Superior temporal gyrus (tissue), 1 donor: ENCODE measurements around the gene PCK2.

ENCODE experiments used
- DNase-seq: peaks from one replicate; pipeline ENCODE4 v3.0.0-alpha.2; 2016; ENCODE audit errors: extremely low spot score

PCK2 gene

DNA sequence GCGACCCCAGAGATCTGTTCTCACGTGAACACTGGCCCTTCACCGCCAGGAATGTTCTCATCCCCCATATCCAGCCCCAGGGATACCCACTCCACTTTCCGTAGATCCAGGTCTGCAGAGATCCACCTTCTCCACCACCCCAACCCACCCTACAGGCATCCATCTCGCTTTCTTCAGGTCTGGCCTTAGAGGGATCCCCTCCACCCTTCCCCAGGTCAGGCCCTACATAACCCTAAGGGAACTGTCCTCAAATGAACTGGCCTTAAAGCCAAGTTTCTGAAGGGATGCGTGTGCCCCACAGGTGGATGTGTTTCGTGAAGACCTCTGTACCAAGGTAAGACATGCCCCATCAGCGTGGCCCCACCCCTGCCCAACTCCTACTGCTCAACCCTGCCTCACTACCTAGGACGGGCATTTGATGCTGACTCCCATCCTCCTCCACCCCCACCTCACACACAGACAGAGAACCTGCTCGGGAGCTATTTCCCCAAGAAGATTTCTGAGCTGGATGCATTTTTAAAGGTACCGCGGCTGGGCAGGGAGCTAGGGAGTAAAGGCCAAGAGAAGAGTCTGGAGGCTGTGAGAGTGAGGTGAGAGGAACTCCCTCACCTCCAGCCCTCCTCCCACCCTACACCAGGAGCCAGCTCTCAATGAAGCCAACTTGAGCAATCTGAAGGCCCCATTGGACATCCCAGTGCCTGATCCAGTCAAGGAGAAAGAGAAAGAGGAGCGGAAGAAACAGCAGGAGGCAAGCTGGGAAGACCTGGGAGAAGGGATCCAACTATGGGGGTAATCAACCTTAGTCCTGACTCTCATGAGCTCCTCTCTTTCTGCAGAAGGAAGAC is 42.8 kb downstream of the PCK2 start:
- no peak for DNase-seq

DNA sequence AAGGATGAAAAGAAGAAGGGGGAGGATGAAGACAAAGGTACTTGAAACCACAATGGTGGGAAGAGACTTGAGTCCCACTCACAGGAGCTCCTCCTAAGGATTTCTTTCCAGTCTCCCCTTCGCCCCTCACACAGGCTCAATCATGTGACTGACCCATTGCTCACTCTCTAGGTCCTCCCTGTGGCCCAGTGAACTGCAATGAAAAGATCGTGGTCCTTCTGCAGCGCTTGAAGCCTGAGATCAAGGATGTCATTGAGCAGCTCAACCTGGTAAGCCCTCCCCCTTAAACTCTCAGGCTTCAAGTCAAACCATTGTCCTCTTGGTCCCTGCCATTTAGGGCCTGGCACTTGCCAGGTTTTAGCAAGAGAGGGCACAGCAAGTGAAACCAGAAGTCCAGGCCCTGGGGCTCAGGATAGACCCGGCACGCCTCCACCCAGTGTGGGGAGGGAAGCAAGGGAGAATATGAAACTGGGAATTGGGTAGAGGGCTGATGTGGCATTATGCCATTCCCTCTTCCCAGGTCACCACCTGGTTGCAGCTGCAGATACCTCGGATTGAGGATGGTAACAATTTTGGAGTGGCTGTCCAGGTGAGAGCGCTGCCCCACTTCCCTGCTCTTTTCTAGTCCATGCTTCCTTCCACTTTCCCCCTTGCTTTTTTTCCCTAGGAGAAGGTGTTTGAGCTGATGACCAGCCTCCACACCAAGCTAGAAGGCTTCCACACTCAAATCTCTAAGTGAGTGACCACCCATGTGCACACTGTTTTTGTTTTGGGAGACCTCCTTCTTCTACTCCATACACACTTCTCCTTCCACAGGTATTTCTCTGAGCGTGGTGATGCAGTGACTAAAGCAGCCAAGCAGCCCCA is 43.7 kb downstream of the PCK2 start:
- DNase-seq: no peak

DNA sequence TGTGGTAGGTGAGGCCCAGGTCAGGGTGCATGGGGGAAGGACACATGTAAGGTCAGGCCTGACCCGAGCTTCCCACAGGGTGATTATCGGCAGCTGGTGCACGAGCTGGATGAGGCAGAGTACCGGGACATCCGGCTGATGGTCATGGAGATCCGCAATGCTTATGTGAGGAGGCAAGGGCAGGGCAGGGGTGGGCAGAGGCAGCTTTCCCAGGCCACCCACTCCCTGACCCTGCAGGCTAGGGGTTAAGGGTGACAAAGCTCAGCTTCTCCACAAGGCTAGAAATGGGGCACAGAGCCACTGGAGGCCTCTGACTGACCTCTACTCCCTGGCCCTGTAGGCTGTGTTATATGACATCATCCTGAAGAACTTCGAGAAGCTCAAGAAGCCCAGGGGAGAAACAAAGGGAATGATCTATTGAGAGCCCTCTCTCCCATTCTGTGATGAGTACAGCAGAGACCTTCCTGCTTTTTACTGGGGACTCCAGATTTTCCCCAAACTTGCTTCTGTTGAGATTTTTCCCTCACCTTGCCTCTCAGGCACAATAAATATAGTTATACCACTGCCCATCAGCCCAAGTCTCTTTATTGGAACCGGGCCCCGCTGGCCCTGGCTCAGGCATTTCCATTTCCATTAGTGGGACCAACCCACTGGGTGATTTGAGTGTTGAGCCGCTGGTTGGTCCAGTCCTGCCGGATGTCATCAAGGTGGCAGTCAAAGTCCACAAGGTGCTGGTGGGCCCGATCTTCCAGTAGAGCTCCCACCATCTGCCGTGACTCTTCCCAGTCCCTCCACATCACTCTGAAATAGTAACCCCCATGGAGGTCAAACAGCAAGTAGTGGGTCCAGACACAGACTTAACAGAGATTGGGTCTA is 44.5 kb downstream of the PCK2 start:
- no peak for DNase-seq

DNA sequence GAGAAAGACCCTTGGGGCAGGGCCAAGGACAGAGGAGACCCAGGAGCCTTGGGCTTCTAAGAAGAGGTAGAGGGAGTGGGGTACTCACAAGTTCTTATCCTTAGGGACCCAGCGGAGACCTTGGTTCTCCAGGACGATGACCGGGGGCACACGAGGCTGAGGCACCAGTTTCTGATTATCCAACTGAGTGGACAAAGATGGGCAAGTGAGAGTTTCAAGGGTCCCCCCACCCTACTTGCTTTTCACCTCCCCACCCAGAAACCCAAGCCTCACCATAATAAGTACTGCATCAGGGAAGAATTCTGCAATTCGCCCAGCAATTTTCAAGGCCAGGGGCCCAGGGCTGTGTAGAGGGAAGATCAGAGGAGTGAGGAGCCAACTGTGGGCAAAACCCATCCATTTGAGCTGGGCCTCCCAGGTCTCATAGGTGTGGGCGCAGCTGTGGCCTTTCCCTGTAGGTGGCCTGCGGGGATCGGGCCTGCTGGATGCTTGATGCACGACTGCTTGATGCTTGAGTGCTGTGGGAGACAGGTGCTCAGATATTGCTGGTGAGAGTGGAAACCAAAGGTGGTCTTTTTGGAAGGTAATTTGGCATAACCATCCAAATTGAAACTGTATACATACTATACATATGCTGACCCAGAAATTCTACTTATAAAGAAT is 45.3 kb downstream of the PCK2 start:
- no peak for DNase-seq

DNA sequence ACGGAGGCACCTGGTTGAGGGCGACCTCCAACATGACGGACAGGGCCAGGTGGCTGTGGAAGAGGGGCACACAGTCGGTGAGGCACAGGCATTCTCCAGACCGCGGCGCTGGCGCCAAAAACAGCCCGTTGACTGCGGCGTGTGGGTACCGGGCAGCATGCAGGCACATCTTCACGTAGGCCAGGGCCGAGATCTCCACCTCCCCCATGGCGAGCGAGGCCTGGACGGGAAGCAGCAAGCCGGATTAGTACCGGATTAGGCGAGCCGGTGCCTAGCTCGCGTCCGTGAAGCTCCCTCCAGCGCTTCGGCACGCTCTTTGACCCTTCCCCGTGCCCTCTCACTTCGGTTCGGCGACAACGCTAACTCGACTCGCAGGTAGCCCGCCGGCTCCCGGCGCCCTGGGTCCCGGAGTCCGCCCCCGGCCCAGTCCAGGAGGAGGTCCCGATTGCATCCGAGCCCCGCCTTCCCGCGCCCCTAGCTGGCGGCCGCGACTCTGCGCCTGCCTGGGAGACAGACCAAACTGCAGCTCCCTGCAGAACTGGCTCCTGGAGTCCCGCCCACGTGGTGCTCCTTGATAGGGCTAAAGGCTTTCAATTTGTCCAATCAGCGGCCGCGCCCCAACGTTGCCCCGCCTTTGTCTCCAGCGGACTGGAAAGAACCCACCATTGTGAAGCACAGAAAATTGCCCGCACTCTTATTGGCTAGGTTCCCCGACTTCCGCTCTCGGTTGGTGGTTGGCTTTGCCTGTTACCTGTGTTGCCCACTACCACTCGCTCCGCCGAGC is 47.2 kb downstream of the PCK2 start, which contains the start of gene EMC9:
Gene EMC9, minus strand, starts transcription at position 495 of the 784 bp plus-strand sequence. Its CDS starts 287 bp downstream, at position 208.
- DNase-seq: peak; percentile 100

DNA sequence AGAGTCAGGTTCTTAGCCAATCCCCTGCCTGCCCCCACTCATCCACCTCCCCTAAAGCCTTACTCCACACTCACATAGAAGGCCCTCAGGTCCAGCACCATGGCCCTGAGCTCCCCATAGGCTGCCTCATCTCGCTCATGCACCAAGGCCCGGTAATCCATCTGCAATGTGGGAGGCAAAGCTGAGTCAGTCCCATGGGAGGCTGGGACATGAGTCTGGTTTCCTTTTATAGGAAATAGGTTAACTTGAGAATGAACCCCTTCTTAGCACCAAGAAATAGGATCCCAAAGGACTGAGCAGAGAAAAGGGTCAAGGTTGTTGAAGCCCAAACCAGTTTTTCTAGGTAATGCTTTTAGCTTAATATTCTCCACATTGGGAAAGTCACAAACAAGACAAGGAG is 49.4 kb downstream of the PCK2 start:
- DNase-seq: no peak

DNA sequence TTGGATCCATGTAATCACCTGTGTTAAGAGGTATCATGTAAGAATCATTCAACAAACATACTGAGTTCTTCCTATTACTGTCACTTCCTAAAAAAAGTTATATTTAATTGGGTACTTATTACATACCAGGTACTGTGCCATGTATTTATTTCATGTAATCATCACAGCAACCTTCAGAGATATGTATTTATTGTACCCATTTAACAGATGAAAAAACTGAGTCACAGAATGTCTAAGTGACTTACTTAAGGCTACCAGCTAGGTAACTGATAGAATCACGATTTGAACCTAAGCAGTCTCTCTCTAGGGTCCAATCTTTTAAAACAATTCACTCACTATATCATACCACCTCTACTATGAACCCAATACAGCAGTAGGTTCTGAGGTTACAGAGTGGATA is 50.3 kb downstream of the PCK2 start:
- DNase-seq: no peak

DNA sequence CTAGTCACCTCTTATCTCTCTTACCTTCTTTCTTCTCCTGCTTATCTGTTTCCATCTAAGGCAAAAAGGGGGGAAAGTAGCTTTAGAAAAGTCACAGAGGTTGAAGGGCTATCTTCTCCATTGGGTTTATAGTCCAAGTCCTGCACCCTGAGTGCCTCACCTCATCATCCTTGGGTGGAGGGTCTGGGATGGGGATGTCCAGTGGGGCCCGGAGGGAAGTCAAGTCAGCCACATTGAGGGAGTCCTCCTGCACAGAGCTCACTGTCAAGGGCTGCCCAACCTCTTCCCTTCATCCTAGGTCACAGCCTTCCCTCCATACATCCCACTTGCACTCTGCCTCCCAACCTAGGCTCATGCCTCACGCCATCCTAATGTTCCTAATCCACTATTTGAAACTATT is 51.1 kb downstream of the PCK2 start:
- DNase-seq: no peak

DNA sequence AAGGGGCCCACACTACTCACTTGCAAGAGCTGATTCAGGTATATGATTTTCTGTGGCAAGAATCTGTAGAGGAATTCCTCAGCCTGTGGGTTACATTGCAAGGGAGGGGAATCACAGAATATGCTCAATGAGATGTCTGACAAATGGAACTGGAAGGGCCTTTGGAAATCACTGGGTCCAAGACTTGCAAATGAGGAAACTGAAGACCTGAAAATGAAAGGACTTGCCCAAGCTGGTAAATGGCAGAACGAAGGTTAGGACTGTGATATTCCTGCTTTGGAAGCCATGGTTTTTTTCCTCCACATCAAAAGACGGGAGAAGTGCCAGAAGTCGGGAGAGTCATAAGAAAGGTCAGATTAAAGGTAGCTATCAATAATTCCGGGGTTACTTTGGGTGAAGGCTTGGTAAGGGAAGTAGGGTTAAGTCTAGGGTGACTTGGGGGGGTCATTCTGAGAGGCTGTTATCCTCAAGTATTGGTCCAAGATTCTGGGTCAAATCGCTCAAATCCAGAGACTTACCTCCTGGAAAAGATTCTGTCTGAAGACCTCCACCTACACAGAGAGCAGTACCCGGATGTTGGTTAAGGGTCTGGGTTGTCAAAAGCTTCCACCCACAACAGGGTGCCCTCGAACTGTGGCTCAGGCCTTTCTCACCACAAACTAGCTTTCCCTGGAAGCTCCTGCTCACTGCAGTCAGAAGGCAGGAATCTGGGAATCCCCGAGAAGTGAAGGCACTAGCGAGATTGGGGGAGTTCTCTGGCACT is 51.8 kb downstream of the PCK2 start:
- no peak for DNase-seq

DNA sequence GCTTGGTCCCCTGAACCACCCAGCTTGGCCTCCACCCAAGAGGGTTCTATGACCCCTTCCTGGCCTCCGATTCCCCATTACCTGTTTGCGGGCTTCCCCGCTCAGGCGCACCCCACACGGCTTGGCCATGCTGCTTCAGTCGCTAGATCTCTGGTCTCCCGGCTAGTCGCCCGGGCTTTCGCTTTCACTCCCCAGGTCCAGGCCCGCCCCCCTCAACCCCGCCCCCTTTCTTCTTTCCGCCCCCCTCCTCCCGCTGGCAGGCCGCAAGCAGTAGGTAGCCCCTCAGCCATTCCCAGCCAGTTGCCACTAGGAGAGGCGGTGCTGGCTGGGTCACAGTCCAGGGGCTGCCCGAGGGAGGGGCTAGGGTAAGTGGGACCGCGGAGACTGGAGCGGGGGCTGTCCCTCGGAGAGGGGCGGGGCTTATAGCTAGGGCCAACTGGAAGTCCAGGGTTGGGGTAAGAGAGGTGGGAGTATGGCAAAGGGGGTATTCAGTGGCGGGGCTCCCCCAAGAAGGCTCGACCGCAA is 52.4 kb downstream of the PCK2 start, which contains the start of gene PSME2:
Gene PSME2, minus strand, starts transcription at position 158 of the 525 bp plus-strand sequence. Its CDS starts 29 bp downstream, at position 129.
- peak; percentile 72 for DNase-seq

DNA sequence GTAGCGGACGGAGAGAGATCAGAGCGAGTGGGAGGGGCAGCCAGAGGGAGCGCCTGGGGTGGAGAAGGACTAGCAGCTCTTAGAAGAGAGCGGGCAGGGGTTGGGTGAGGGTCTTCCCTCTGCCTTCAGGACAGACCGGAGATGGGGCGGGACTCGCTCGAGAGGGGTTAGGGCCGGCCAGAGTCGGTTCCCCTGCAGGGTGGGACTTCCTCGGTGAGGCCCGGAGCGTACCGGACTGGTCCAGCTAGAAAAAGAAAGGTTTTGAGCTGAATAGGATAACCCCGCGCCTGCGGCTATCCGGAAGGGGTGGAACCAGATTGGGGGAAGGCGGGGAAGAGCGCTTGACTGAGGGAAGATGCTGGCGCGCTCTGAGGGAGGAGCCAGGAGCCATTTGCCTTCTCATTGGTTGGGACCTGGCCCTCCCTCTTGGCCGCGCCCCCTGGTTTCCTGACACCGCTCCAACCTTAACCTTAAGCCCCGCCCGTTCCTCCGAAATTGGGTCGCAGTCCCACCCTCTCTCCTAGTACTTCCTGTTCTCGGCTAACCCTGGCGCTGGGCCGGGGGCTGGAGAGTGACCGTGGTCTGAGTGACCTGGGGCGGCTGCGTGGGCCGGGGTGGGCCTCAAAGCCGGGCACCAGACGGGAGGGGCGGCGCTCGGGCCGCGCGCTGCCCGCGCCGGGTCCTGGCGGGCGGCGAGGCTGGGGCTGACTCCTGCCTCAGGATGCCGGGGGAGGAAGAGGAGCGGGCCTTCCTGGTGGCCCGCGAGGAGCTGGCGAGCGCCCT is 53.1 kb downstream of the PCK2 start, which contains the start of gene RNF31:
Gene RNF31, plus strand, starts transcription at position 521 of the 783 bp plus-strand sequence. Its CDS starts 201 bp downstream, at position 722.
- peak; percentile 99 for DNase-seq

DNA sequence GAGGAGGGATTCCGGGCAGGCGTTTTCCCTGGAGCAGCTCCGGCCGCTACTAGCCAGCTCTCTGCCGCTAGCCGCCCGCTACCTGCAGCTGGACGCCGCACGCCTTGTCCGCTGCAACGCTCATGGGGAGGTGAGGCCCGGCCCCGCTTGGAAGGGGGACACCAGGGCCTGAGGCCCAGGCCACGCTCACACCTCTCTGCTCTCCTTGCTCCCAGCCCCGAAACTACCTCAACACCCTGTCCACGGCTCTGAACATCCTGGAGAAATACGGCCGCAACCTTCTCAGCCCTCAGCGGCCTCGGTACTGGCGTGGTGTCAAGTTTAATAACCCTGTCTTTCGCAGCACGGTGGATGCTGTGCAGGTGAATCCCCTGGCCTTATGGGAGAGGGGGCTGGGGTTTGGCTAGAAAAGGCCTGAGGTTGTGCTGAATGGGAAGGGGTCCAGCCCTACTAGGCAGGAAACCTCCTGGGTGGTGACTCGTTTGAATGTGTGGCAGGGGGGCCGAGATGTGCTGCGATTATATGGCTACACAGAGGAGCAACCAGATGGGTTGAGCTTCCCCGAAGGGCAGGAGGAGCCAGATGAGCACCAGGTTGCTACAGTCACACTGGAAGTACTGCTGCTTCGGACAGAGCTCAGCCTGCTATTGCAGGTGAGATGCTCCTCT is 53.8 kb downstream of the PCK2 start:
- no peak for DNase-seq

DNA sequence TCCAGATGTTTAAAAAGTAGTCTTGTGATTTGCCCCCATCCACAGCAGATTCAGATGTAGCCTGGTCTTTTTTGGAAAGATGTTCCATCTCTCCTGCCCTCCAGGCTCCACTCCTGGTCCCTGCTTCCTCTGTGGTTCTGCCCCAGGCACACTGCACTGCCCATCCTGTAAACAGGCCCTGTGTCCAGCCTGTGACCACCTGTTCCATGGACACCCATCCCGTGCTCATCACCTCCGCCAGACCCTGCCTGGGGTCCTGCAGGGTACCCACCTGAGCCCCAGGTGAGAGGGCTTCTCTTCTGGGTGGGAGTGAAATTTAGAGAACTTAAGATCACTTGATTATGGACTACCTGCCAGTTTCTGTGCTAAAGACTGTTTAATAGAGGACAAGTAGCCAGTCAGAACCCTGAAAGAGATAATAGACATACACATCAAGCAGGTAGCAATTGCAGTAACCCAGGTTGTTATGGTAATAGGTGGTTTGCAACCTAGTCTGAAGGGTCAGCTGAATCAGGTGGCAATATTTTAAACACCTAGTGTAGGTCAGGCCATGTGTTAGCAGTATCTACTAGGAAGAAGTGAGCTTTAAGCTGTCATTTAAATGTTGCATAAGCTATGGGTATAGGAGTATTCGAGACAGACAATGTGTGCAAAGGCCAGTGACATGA is 55.3 kb downstream of the PCK2 start:
- no peak for DNase-seq

DNA sequence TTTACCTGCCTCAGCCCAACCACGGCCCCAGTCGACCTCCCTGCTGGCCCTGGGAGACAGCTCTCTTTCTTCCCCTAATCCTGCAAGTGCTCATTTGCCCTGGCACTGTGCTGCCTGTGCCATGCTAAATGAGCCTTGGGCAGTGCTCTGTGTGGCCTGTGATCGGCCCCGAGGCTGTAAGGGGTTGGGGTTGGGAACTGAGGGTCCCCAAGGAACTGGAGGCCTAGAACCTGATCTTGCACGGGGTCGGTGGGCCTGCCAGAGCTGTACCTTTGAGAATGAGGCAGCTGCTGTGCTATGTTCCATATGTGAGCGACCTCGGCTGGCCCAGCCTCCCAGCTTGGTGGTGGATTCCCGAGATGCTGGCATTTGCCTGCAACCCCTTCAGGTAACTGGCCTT is 56.0 kb downstream of the PCK2 start:
- no peak for DNase-seq

DNA sequence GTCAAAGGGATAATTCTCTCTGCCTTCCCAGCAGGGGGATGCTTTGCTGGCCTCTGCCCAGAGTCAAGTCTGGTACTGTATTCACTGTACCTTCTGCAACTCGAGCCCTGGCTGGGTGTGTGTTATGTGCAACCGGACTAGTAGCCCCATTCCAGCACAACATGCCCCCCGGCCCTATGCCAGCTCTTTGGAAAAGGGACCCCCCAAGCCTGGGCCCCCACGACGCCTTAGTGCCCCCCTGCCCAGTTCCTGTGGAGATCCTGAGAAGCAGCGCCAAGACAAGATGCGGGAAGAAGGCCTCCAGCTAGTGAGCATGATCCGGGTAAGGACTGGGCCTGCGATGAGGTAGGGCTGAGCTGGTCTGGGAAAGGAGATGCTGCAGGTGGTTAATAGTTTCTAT is 56.5 kb downstream of the PCK2 start:
- DNase-seq: no peak

DNA sequence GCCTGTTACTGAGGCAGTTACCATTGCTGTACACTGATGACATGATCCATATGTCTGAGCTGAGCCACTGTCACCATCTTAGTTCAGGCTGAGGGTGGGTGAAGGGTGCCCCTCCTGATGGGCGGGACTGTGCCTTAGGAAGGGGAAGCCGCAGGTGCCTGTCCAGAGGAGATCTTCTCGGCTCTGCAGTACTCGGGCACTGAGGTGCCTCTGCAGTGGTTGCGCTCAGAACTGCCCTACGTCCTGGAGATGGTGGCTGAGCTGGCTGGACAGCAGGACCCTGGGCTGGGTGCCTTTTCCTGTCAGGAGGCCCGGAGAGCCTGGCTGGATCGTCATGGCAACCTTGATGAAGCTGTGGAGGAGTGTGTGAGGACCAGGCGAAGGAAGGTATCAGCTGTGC is 56.9 kb downstream of the PCK2 start:
- no peak for DNase-seq

DNA sequence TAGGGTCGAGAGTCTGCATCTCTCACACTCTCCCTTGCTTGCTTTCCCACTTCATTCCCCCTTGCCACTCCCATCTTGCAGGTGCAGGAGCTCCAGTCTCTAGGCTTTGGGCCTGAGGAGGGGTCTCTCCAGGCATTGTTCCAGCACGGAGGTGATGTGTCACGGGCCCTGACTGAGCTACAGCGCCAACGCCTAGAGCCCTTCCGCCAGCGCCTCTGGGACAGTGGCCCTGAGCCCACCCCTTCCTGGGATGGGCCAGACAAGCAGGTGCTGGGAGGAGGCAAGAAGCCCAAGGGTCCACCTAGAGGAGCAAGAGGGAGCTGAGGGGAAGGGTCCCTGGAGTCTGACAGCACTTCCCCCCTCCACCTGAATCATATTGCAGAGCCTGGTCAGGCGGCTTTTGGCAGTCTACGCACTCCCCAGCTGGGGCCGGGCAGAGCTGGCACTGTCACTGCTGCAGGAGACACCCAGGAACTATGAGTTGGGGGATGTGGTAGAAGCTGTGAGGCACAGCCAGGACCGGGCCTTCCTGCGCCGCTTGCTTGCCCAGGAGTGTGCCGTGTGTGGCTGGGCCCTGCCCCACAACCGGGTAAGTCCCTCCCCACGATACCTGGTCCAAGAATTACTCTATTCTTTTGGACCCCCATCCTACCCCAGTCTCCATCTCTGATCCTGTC is 57.4 kb downstream of the PCK2 start:
- DNase-seq: no peak
